ENCODE data around the gene SPRYD7.
"Not testable (repeated sequence)": the region's sequence is repeated elsewhere in the genome, so short reads cannot be mapped to it uniquely, and the experiment has no call there.

SPRYD7 gene

DNA sequence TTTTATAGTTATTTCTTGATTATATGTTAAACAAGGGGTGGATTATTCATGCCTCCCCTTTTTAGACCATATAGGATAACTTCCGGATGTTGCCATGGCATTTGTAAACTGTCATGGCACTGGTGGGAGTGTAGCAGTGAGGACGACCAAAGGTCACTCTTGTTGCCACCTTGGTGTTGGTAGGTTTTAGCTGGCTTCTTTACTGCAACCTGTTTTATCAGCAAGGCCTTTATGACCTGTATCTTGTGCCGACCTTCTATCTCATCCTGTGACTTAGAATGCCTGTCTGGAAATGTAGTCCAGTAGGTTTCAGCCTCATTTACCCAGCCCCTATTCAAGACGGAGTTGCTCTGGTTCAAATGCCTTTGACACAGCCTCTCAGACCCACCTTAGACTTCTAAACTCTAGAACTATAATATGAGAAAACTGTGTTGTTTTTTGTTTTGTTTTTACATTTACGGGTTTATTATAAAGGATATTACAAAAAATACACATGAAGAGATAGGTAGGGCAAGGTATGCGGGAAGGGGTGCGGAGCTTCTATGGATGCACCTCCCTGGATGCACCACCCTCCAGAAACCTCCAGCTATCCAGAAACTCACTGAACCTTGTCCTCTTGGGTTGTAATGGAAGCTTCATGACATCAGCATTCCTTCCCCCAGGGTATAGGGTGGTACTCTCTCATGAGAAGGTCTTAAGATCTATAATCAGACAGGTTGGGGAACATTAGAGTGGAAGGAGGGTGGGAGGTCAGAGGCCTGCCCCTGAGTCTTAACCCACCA lies 15.8 kb upstream of the SPRYD7 start:
- Mint-ChIP-seq H3K36me3 (ENCODE audit: insufficient read depth) (no peaks in the 10 kb centered on the region), H3K9me3 (no peaks in the 10 kb centered on the region), H3K4me1 (ENCODE audit: low read depth in 2 of 2) (no peaks in the 10 kb centered on the region), H3K4me3 (no peak overlapping the region), H3K27ac (no peak overlapping the region), H3K27me3 (peaks cover 5 to 20% of the 10 kb centered on the region in 2 donors)
- ATAC-seq (replicated peaks): no peak
- no peak for DNase-seq

GRCh38 chr13:49948777-49949270 lies 12.7 kb upstream of the SPRYD7 start:
- DNase-seq; ATAC-seq (replicated peaks); H3K9me3 Mint-ChIP-seq; H3K4me3 Mint-ChIP-seq; H3K36me3 Mint-ChIP-seq (ENCODE audit: insufficient read depth); H3K27me3 Mint-ChIP-seq; H3K27ac Mint-ChIP-seq; H3K4me1 Mint-ChIP-seq (ENCODE audit: low read depth in 2 of 2): not testable (repeated sequence)

GRCh38 chr13:49939321-49939720 lies 3.2 kb upstream of the SPRYD7 start:
- no peak overlapping the region for H3K27ac Mint-ChIP-seq
- H3K4me1 Mint-ChIP-seq (ENCODE audit: low read depth in 2 of 2): peaks cover 9 to 17% of the 10 kb centered on the region in 2 donors
- no peak overlapping the region for H3K4me3 Mint-ChIP-seq
- no peaks in the 10 kb centered on the region for H3K27me3 Mint-ChIP-seq
- no peak for DNase-seq
- no peaks in the 10 kb centered on the region for H3K9me3 Mint-ChIP-seq
- peaks cover 13% of the 10 kb centered on the region for H3K36me3 Mint-ChIP-seq (ENCODE audit: insufficient read depth)
- ATAC-seq (replicated peaks): no peak

- Mint-ChIP-seq H3K27ac (no peak overlapping the region), H3K4me1 (ENCODE audit: low read depth in 2 of 2) (peaks cover 9 to 17% of the 10 kb centered on the region in 2 donors), H3K9me3 (no peaks in the 10 kb centered on the region), H3K36me3 (ENCODE audit: insufficient read depth) (peaks cover 13% of the 10 kb centered on the region), H3K27me3 (no peaks in the 10 kb centered on the region), H3K4me3 (no peak overlapping the region)
- DNase-seq (no peak), ATAC-seq (replicated peaks) (no peak)
Measured at GRCh38 chr13:49938921-49939320, 2.8 kb upstream of the SPRYD7 start.

GRCh38 chr13:49938314-49938713 lies 2.2 kb upstream of the SPRYD7 start:
- no peaks in the 10 kb centered on the region for H3K9me3 Mint-ChIP-seq
- H3K27me3 Mint-ChIP-seq: no peaks in the 10 kb centered on the region
- peaks cover 9 to 17% of the 10 kb centered on the region in 2 donors for H3K4me1 Mint-ChIP-seq (ENCODE audit: low read depth in 2 of 2)
- no peak for DNase-seq
- no peak overlapping the region for H3K27ac Mint-ChIP-seq
- no peak for ATAC-seq (replicated peaks)
- peaks cover 13% of the 10 kb centered on the region for H3K36me3 Mint-ChIP-seq (ENCODE audit: insufficient read depth)
- no peak overlapping the region for H3K4me3 Mint-ChIP-seq

DNA sequence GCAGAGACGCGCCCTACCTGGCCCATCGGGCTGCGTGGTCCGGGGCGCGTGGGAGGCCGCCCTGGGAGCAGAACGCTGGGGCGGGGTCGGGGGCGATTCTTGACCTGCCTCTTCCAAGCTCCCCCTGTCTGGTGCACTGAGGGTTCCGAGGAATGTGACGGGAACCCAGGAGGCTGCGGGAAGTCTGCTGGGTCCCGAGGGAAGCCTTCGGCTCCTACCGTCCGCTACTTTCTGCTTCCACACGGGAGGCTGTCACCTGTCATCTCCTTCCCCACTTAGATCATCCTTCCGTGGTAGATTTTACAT lies 781 bp upstream of the SPRYD7 start:
- Mint-ChIP-seq H3K4me1 (ENCODE audit: low read depth in 2 of 2) (peaks cover 10 to 21% of the 10 kb centered on the region in 2 donors), H3K9me3 (no peaks in the 10 kb centered on the region), H3K4me3 (peak overlapping the region; percentile 94 to 98), H3K36me3 (ENCODE audit: insufficient read depth) (peaks cover 13% of the 10 kb centered on the region), H3K27ac (peak overlapping the region; percentile 85 to 88), H3K27me3 (no peaks in the 10 kb centered on the region)
- ATAC-seq (replicated peaks): no peak
- DNase-seq: no peak

GRCh38 chr13:49935171-49936074 lies 717 bp downstream of the SPRYD7 start:
- no peaks in the 10 kb centered on the region for H3K27me3 Mint-ChIP-seq
- H3K36me3 Mint-ChIP-seq (ENCODE audit: insufficient read depth): peaks cover 13% of the 10 kb centered on the region
- H3K9me3 Mint-ChIP-seq: no peaks in the 10 kb centered on the region
- peak overlapping the region; percentile 94 to 98 for H3K4me3 Mint-ChIP-seq
- ATAC-seq (replicated peaks) (peak; percentile 12), DNase-seq (peak in 1 of 3 experiments; percentile 11)
- H3K4me1 Mint-ChIP-seq (ENCODE audit: low read depth in 2 of 2): peaks cover 10 to 21% of the 10 kb centered on the region in 2 donors
- peak overlapping the region; percentile 85 to 88 for H3K27ac Mint-ChIP-seq

DNA sequence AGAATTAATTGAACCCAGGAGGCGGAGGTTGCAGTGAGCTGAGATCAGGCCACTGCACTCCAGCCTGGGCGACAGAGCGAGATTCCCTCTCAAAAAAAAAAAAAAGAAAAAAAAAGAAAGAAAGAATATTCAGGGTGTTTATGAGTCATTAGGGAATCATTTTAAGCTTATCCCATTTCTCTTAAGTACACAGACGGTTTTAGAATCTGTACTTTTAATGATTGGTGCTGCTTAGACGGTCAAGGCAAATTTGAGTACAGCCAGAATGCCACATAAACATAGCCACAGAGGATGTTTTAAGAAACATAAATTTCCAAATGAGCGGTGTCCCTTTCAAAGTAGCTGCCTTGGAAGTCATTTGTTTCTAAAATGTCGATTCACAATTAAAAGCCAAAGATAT lies 2.6 kb downstream of the SPRYD7 start:
- Mint-ChIP-seq H3K27ac (no peak overlapping the region), H3K4me1 (ENCODE audit: low read depth in 2 of 2) (peaks cover 10 to 21% of the 10 kb centered on the region in 2 donors), H3K36me3 (ENCODE audit: insufficient read depth) (peaks cover 13% of the 10 kb centered on the region), H3K9me3 (no peaks in the 10 kb centered on the region), H3K27me3 (no peaks in the 10 kb centered on the region), H3K4me3 (no peak overlapping the region)
- ATAC-seq (replicated peaks): no peak
- no peak for DNase-seq

- Mint-ChIP-seq H3K27me3 (no peaks in the 10 kb centered on the region), H3K4me3 (no peak overlapping the region), H3K4me1 (ENCODE audit: low read depth in 2 of 2) (peaks cover 10 to 21% of the 10 kb centered on the region in 2 donors), H3K9me3 (no peaks in the 10 kb centered on the region), H3K36me3 (ENCODE audit: insufficient read depth) (peaks cover 14% of the 10 kb centered on the region), H3K27ac (no peak overlapping the region)
- ATAC-seq (replicated peaks) (no peak), DNase-seq (no peak)
Measured at GRCh38 chr13:49932868-49933267, 3.3 kb downstream of the SPRYD7 start.

DNA sequence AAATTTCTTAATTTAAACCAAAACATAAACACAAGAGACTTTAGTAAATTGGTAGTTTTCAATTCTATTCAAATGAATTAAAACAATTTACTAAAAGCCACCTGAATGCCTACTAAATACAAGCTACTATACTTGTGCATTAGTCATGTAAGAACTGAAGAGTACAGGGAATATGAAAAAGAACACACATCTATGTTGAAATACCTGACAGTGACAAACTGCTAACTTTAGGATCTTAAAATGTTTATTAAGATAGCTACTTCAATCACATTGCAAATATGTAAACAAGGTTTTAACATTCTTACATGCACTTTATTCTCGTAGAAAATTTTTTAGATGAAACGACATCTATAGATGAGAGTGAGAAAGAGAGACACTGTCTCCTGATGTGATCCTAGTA lies 4.1 kb downstream of the SPRYD7 start:
- no peak for ATAC-seq (replicated peaks)
- DNase-seq: no peak
- Mint-ChIP-seq H3K27me3 (no peaks in the 10 kb centered on the region), H3K4me1 (ENCODE audit: low read depth in 2 of 2) (peaks cover 10 to 21% of the 10 kb centered on the region in 2 donors), H3K9me3 (no peaks in the 10 kb centered on the region), H3K27ac (no peak overlapping the region), H3K4me3 (no peak overlapping the region), H3K36me3 (ENCODE audit: insufficient read depth) (peaks cover 22% of the 10 kb centered on the region)

- DNase-seq (no peak), ATAC-seq (replicated peaks) (no peak)
- H3K27ac Mint-ChIP-seq: no peak overlapping the region
- peaks cover 28% of the 10 kb centered on the region for H3K36me3 Mint-ChIP-seq (ENCODE audit: insufficient read depth)
- H3K4me3 Mint-ChIP-seq: no peak overlapping the region
- H3K4me1 Mint-ChIP-seq (ENCODE audit: low read depth in 2 of 2): no peaks in the 10 kb centered on the region
- H3K9me3 Mint-ChIP-seq: no peaks in the 10 kb centered on the region
- no peaks in the 10 kb centered on the region for H3K27me3 Mint-ChIP-seq
Measured at GRCh38 chr13:49927755-49928154, 8.4 kb downstream of the SPRYD7 start.

DNA sequence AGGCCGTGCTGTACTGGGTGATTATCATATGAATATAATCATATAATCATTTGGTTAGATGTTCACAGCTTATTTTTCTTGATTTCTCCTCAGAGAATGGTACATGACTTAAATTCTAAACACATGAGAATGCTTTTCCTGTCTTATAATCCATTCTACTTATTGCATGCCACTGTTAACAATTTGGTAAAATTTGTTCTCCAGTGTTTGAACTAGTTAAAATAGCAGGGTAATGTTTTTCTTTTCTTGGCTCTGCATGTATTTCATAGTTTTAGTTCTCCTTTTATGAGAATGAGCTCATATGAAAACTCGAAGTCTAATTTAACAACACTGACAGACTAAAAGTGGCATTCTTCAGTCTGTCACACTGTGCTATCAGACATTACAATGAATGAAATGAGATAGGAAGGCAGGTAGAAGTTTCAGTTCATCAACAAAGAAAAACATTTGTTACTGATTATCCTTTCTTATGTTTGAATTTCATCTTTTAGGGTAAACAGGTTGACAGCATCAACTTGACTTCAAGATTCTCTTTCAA lies 10.2 kb downstream of the SPRYD7 start:
- Mint-ChIP-seq H3K9me3 (no peaks in the 10 kb centered on the region), H3K4me3 (no peak overlapping the region), H3K36me3 (ENCODE audit: insufficient read depth) (peaks cover 34% of the 10 kb centered on the region), H3K27ac (no peak overlapping the region), H3K27me3 (no peaks in the 10 kb centered on the region), H3K4me1 (ENCODE audit: low read depth in 2 of 2) (no peaks in the 10 kb centered on the region)
- ATAC-seq (replicated peaks): no peak
- no peak for DNase-seq

- ATAC-seq (replicated peaks) (no peak), DNase-seq (no peak)
- Mint-ChIP-seq H3K9me3 (no peaks in the 10 kb centered on the region), H3K4me1 (ENCODE audit: low read depth in 2 of 2) (no peaks in the 10 kb centered on the region), H3K36me3 (ENCODE audit: insufficient read depth) (peaks cover 42% of the 10 kb centered on the region), H3K27ac (no peak overlapping the region), H3K4me3 (no peak overlapping the region), H3K27me3 (no peaks in the 10 kb centered on the region)
Measured at GRCh38 chr13:49922301-49922700, 13.8 kb downstream of the SPRYD7 start.
